A549 (cell line): Measurements from ENCODE around the gene MRPS14.

ENCODE experiments used
- CHD2 ChIP-seq: fragments of 150-350 bp; IDR thresholded peaks from 2 replicates; pipeline ENCODE4 v1.6.1; 2014; ENCODE audit warnings: low read length; ENCODE audit not compliant: partially characterized antibody
- CTCF ChIP-seq: fragments of >200 bp; sonication (Bioruptor Twin); formaldehyde crosslinking; IDR thresholded peaks from 3 replicates; pipeline ENCODE4 v1.5.1; 2016
- ESRRA ChIP-seq: fragments of 150-350 bp; IDR thresholded peaks from 2 replicates; pipeline ENCODE4 v1.6.1; 2014; ENCODE audit warnings: mild to moderate bottlenecking, low read length, borderline replicate concordance
- MAFK ChIP-seq: fragments of 450-650 bp; IDR thresholded peaks from 2 replicates; pipeline ENCODE4 v1.6.1; 2014; ENCODE audit not compliant: partially characterized antibody
- MAZ ChIP-seq: fragments of 150-350 bp; IDR thresholded peaks from 2 replicates; pipeline ENCODE4 v1.6.1; 2014; ENCODE audit warnings: antibody characterized with exemption, low read depth, low read length, borderline replicate concordance
- POLR2A ChIP-seq: IDR thresholded peaks from 2 replicates; pipeline ENCODE4 v1.6.1; 2012; ENCODE audit warnings: mild to moderate bottlenecking, low read length
- RARB ChIP-seq: fragments of 250-450 bp; sonication (Bioruptor Pico); IDR thresholded peaks from 2 replicates; pipeline ENCODE4 v1.8.0; 2021; ENCODE audit warnings: mild to moderate bottlenecking, moderate library complexity
- ZNF302 ChIP-seq: fragments of 250-450 bp; sonication (Bioruptor Pico); IDR thresholded peaks from 2 replicates; pipeline ENCODE4 v1.9.0; 2021; ENCODE audit warnings: inconsistent platforms, mild to moderate bottlenecking, moderate library complexity

DNA sequence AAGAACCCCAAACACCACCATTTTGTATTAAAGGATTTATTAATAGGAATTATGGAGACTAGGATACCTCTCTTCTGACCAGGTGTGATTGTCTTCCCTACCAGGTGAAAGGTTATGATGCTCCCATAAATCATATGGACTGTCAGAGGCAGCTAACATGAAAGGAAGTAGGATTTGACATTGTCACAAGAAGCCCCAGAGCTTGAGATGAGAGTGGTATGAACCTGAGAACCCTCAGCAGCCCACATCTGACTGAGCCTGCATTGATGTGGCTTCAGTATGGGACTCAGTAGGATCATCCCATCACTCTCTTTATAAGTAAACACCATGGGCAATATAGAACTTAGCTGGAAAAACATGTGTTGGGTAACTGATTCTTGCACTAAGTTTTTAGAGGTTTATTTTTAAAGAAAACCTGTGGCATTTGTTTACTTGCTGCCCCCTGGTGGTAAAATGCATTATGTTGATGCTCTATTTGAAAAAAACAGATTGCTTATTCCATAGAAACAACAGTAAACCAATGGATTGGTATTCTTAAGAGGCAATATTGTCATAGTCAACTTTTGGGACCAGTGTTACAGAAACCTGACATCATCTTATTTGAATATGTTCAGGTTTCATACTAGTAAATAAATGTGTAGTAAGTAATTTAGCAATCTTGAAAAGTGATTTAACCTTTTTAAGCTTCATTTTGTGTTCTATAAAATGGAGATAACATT is 40.1 kb downstream of the MRPS14 start:
- no peak for TF ChIP-seq CHD2
- peak; percentile 55 for TF ChIP-seq CTCF
- no peak for TF ChIP-seq ESRRA
- no peak for TF ChIP-seq ZNF302 (CRISPR knock-in tag)
- no peak for TF ChIP-seq POLR2A
- no peak for TF ChIP-seq RARB
- no peak for TF ChIP-seq MAZ
- no peak for TF ChIP-seq MAFK
